Central memory CD8-positive, alpha-beta T cell (primary cell): ENCODE measurements around the gene LEO1.

Experiments
- ATAC-seq: fragments of 150-1000 bp; cut with Tn5 transposase; replicated peaks from 2 replicates; pipeline ENCODE4 v1.10.0; 2022; ENCODE audit warnings: mild to moderate bottlenecking, moderate FRiP score, moderate number of reproducible peaks; ENCODE audit not compliant: poor library complexity, severe bottlenecking; ENCODE audit errors: extremely low read depth
- DNase-seq, 2 donors: peaks; one replicate each; pipeline ENCODE4 v3.0.0; 2021; ENCODE audit warnings: low spot score in 2 of 2
- H3K27ac Mint-ChIP-seq: one replicate; pipeline ENCODE4 v1.8.0; 2022; ENCODE audit warnings: low read depth, mild to moderate bottlenecking, moderate library complexity, mixed read lengths
- H3K27me3 Mint-ChIP-seq: one replicate; pipeline ENCODE4 v1.8.0; 2022; ENCODE audit warnings: mixed read lengths
- H3K36me3 Mint-ChIP-seq: one replicate; pipeline ENCODE4 v1.8.0; 2022; ENCODE audit warnings: mild to moderate bottlenecking, moderate library complexity, mixed read lengths; ENCODE audit not compliant: insufficient read depth
- H3K4me1 Mint-ChIP-seq: one replicate; pipeline ENCODE4 v1.8.0; 2022; ENCODE audit warnings: mixed read lengths
- H3K4me3 Mint-ChIP-seq: one replicate; pipeline ENCODE4 v1.8.0; 2022; ENCODE audit warnings: mild to moderate bottlenecking, moderate library complexity, mixed read lengths
- H3K9me3 Mint-ChIP-seq: one replicate; pipeline ENCODE4 v1.8.0; 2022; ENCODE audit warnings: mixed read lengths

The LEO1 gene

GRCh38 chr15:51938286-51938685 lies 33.3 kb downstream of the LEO1 start:
- ATAC-seq (no peak), DNase-seq (no peak)
- no peak overlapping the region for H3K4me3 Mint-ChIP-seq
- H3K4me1 Mint-ChIP-seq, result peaks cover 11% of the 10 kb centered on the region
- H3K36me3 Mint-ChIP-seq, result peaks cover 49% of the 10 kb centered on the region
- H3K9me3 Mint-ChIP-seq, result no peaks in the 10 kb centered on the region
- H3K27me3 Mint-ChIP-seq, result no peaks in the 10 kb centered on the region
- H3K27ac Mint-ChIP-seq, result no peak overlapping the region

GRCh38 chr15:51936105-51936478 lies 35.5 kb downstream of the LEO1 start:
- Mint-ChIP-seq H3K4me3 (no peak overlapping the region), H3K27me3 (no peaks in the 10 kb centered on the region), H3K36me3 (peaks cover 34% of the 10 kb centered on the region), H3K9me3 (no peaks in the 10 kb centered on the region), H3K27ac (peak overlapping the region; percentile 25), H3K4me1 (peaks cover 5% of the 10 kb centered on the region)
- ATAC-seq, result no peak
- no peak for DNase-seq

- Mint-ChIP-seq H3K27me3 (no peaks in the 10 kb centered on the region), H3K4me3 (no peak overlapping the region), H3K27ac (peak overlapping the region; percentile 25), H3K9me3 (no peaks in the 10 kb centered on the region), H3K36me3 (peaks cover 32% of the 10 kb centered on the region), H3K4me1 (peaks cover 5% of the 10 kb centered on the region)
- no peak for ATAC-seq
- DNase-seq, result no peak
Measured at GRCh38 chr15:51935466-51936104, 36.0 kb downstream of the LEO1 start.

- Mint-ChIP-seq H3K4me1 (peaks cover 5% of the 10 kb centered on the region), H3K27me3 (no peaks in the 10 kb centered on the region), H3K27ac (no peak overlapping the region), H3K36me3 (peaks cover 11% of the 10 kb centered on the region), H3K4me3 (no peak overlapping the region), H3K9me3 (no peaks in the 10 kb centered on the region)
- DNase-seq, result no peak
- no peak for ATAC-seq
Measured at GRCh38 chr15:51932161-51932560, 39.4 kb downstream of the LEO1 start.

GRCh38 chr15:51931638-51932037 lies 39.9 kb downstream of the LEO1 start:
- H3K36me3 Mint-ChIP-seq, result peaks cover 14% of the 10 kb centered on the region
- no peak overlapping the region for H3K27ac Mint-ChIP-seq
- H3K4me1 Mint-ChIP-seq, result peaks cover 5% of the 10 kb centered on the region
- DNase-seq, result no peak
- H3K4me3 Mint-ChIP-seq, result no peak overlapping the region
- no peaks in the 10 kb centered on the region for H3K27me3 Mint-ChIP-seq
- no peaks in the 10 kb centered on the region for H3K9me3 Mint-ChIP-seq
- no peak for ATAC-seq

- Mint-ChIP-seq H3K27ac (no peak overlapping the region), H3K36me3 (peaks cover 11% of the 10 kb centered on the region), H3K9me3 (no peaks in the 10 kb centered on the region), H3K4me3 (no peak overlapping the region), H3K4me1 (no peaks in the 10 kb centered on the region), H3K27me3 (no peaks in the 10 kb centered on the region)
- DNase-seq (no peak), ATAC-seq (no peak)
Measured at GRCh38 chr15:51931016-51931415, 40.6 kb downstream of the LEO1 start.

- Mint-ChIP-seq H3K9me3 (no peaks in the 10 kb centered on the region), H3K36me3 (peaks cover 15% of the 10 kb centered on the region), H3K27me3 (no peaks in the 10 kb centered on the region), H3K4me3 (no peak overlapping the region), H3K27ac (no peak overlapping the region), H3K4me1 (no peaks in the 10 kb centered on the region)
- DNase-seq (no peak), ATAC-seq (no peak)
Measured at GRCh38 chr15:51926809-51927208, 44.8 kb downstream of the LEO1 start.

GRCh38 chr15:51924156-51925068 lies 47.2 kb downstream of the LEO1 start:
- DNase-seq, result no peak
- no peaks in the 10 kb centered on the region for H3K4me1 Mint-ChIP-seq
- no peak for ATAC-seq
- H3K9me3 Mint-ChIP-seq, result no peaks in the 10 kb centered on the region
- no peaks in the 10 kb centered on the region for H3K27me3 Mint-ChIP-seq
- no peak overlapping the region for H3K4me3 Mint-ChIP-seq
- no peak overlapping the region for H3K27ac Mint-ChIP-seq
- H3K36me3 Mint-ChIP-seq, result peaks cover 18% of the 10 kb centered on the region

- no peak for ATAC-seq
- Mint-ChIP-seq H3K27ac (peak overlapping the region; percentile 44), H3K9me3 (no peaks in the 10 kb centered on the region), H3K4me3 (no peak overlapping the region), H3K27me3 (no peaks in the 10 kb centered on the region), H3K4me1 (no peaks in the 10 kb centered on the region), H3K36me3 (peaks cover 38% of the 10 kb centered on the region)
- no peak for DNase-seq
Measured at GRCh38 chr15:51917493-51917892, 54.1 kb downstream of the LEO1 start.

GRCh38 chr15:51912528-51912927 lies 59.0 kb downstream of the LEO1 start:
- peaks cover 36% of the 10 kb centered on the region for H3K36me3 Mint-ChIP-seq
- no peaks in the 10 kb centered on the region for H3K9me3 Mint-ChIP-seq
- H3K4me1 Mint-ChIP-seq, result no peaks in the 10 kb centered on the region
- H3K27ac Mint-ChIP-seq, result no peak overlapping the region
- H3K4me3 Mint-ChIP-seq, result no peak overlapping the region
- no peak for DNase-seq
- no peaks in the 10 kb centered on the region for H3K27me3 Mint-ChIP-seq
- ATAC-seq, result no peak

- H3K4me1 Mint-ChIP-seq, result no peaks in the 10 kb centered on the region
- H3K27ac Mint-ChIP-seq, result no peak overlapping the region
- H3K9me3 Mint-ChIP-seq, result no peaks in the 10 kb centered on the region
- no peak for ATAC-seq
- no peak overlapping the region for H3K4me3 Mint-ChIP-seq
- no peaks in the 10 kb centered on the region for H3K27me3 Mint-ChIP-seq
- peaks cover 26% of the 10 kb centered on the region for H3K36me3 Mint-ChIP-seq
- no peak for DNase-seq
Measured at GRCh38 chr15:51909584-51909983, 62.0 kb downstream of the LEO1 start.

GRCh38 chr15:51908316-51908715 lies 63.3 kb downstream of the LEO1 start:
- Mint-ChIP-seq H3K27ac (no peak overlapping the region), H3K36me3 (peaks cover 30% of the 10 kb centered on the region), H3K4me1 (no peaks in the 10 kb centered on the region), H3K27me3 (no peaks in the 10 kb centered on the region), H3K4me3 (no peak overlapping the region), H3K9me3 (no peaks in the 10 kb centered on the region)
- DNase-seq (no peak), ATAC-seq (no peak)
